GM21619 (cell line): ENCODE data around the gene SEMA3D.
"Not testable (repeated sequence)": the region's sequence is repeated elsewhere in the genome, so short reads cannot be mapped to it uniquely, and the experiment has no call there.

Experiments used
- ATAC-seq: cut with Tn5 transposase; IDR thresholded peaks from one replicate; pipeline ENCODE4 v1.9.1; 2021; ENCODE audit not compliant: unreplicated experiment

SEMA3D gene

GRCh38 chr7:85000735-85001350 is 186.0 kb downstream of the SEMA3D start:
- ATAC-seq = no peak

- no peak for ATAC-seq
Measured at GRCh38 chr7:84999450-84999849, 187.4 kb downstream of the SEMA3D start.

DNA sequence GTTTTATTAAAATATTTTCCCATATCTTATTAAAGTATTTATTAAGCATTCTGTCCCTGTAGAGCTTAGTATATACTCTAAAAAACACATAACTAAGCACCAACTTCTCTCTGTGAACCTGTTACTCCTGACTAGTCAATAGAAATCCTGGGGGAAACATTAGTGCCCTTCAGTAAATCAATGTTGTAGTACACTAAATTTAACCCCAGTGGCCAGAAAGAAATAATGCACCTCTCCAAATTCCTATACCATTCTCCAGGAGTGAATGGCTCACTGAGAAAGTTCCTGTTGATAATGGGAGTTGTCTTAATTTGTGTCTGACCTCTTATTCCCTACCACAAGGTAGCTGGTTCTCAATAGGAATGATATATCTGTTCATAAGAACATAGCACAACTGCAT is 188.2 kb downstream of the SEMA3D start:
- no peak for ATAC-seq

- no peak for ATAC-seq
Measured at GRCh38 chr7:84997626-84998025, 189.2 kb downstream of the SEMA3D start.

- ATAC-seq = not testable (repeated sequence)
Measured at GRCh38 chr7:84992954-84993353, 193.9 kb downstream of the SEMA3D start.

DNA sequence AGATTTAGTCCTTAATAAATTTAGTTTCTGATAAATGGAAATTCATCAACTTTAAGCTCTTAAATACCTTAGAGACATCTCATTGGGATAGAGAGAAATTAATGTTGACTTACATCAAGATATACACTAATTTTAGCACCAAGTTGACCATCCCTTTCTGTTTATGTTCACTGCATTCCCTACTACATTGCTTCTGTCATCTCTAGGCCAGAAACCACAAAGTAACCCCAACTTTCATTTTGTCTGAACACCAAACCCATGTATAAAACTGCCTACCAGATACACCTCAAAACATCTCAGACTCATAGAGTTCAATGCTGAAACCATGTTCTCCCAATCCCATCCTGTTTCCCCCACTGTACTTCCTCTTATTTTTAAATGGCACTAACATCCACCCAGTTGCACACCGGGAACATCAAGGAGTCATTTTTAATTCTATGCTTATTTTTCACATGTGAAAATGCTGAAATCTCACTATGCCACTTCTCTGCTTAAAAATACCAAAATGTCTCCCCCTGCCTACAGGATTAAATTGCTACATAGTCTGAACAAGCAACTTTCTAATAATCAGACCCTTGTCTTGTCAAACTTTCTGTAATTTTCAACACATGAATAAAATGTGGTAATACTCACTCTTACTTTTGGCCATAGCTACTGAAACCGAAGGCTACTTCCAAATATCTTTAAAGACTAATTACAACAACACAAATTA is 201.6 kb downstream of the SEMA3D start:
- no peak for ATAC-seq

DNA sequence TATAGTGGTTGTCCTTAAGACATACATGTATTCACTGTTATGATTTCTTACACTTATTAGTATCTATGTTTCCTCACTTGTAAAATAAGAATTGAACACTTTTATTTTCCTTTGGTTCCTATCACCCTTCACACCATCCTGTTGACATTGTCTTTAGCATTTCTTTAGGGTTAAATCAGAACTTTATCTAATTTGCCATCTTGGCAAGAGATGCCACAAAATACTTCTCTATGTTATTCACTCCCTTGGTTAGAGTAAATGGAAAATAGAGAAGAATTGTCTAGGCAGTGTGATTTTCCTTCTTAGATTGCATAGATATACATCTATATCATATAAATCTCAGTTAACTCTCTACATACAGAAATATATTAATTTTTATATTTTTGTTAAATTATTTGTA is 204.7 kb downstream of the SEMA3D start:
- ATAC-seq = no peak

DNA sequence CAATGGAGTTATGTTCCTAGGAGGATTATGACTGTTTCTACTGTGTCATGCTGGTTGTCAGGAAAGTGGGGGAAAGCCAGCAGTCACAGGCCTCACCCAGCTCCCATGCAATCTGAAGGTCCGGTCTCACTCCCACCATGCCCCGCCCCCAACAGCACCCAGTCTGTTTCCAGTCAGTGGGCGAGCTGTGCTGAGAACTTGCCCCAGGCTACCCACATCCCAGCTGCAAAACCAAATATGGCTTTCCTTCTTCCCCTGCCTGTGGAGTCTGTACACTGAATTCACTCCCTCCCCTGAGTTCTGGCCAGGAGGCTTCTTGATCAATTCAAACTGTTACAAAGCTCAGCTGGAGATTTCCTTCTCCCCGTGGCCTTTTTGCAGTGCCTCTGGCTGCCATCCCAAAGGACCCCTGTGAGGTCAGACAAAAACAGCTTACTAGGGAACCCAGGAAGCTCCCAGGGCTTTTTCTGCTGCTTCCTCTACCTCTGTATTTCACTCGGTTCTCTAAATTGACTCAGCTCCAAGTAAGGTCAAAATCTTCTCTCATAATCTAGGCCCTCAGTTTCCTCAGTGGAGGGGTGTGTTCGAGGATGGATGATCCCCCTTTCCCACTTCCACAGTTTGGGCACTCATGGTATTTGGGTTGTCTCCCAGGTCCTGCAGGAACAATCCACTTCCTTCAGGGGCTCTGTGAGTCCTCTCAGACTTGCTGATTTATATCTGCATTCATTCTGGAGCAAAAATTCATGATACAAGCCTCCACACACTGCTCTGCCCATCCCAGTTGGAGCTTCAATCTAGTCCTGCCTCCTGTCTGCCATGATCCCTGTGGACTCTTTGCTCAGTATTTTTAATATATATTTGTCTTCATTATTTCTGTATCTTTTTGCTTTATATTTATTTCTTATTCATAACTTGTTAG is 205.5 kb downstream of the SEMA3D start:
- no peak for ATAC-seq

DNA sequence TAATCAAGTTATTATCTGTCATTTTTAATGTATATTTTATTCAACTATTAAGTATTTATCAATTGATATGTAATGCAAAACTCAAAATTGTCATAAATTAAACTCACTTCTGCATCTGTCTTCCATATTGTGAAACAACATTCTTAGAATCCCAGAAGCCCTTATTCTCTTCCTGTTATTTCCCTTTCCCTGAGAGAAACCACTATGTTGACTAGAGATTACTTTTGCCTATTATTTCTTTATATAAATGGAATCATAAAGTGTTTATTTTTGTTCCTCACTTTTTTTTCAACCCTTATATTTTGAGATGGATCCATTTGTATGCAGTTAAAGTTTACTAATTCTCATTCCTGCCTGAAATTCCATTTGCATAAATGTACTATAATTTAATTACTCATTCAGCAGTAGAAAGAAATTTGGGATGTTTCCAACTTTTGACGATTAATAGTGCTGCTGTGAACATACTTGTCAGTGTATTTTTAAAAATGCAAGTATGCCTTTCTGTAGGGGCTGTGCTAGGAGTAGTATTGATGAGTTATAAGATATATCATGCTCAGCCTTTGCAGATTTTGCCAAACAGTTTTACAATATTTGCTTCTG is 211.2 kb downstream of the SEMA3D start:
- ATAC-seq = no peak

GRCh38 chr7:84971360-84971759 is 215.5 kb downstream of the SEMA3D start:
- ATAC-seq = no peak

- no peak for ATAC-seq
Measured at GRCh38 chr7:84970670-84971069, 216.2 kb downstream of the SEMA3D start.

DNA sequence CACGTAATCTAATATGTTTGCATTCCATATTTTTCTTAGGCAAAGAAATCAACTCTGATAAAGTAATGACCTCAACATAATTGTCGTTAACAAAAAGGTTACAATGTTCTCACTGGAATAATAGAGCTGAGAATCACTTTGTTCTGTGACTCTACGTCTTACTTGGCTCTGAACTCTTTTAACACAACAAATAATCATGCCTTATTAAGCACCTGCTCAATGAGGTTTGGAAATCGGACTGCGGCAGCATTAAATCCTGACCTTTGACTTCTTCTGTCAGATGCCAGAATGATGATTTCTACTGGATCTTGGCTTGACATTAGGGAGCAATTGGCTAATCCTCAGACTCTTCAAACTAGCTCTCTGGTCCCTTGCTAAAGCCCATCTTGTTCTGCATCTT is 233.6 kb downstream of the SEMA3D start:
- no peak for ATAC-seq

GRCh38 chr7:84950836-84951235 is 236.0 kb downstream of the SEMA3D start:
- ATAC-seq = no peak

GRCh38 chr7:84949501-84949900 is 237.4 kb downstream of the SEMA3D start:
- ATAC-seq = no peak

- no peak for ATAC-seq
Measured at GRCh38 chr7:84949067-84949466, 237.8 kb downstream of the SEMA3D start.

DNA sequence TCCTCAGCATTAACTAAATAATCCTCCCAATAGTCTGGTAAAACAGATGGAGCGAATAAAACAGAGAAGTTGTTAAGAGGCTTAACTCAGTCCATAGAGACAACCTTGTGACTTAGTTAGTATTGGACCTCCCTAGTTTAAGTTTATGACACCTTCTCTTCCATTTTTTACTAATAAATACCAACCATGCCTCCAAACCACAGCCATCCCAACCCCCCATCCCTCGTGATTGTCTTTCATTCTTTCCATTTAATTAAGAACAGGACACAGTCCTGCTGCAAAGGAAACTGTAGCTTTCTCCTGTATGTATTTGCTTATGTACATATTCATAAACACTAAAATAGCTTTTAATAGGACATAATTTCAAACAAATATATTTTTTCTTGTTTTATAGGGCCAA is 238.2 kb downstream of the SEMA3D start:
- ATAC-seq = no peak

- ATAC-seq = no peak
Measured at GRCh38 chr7:84946549-84946948, 240.3 kb downstream of the SEMA3D start.
